OCI-M2 (cell line): ENCODE data around the gene POTEG.
"Not testable (repeated sequence)": the region's sequence is repeated elsewhere in the genome, so short reads cannot be mapped to it uniquely, and the experiment has no call there.

Experiments
- DNase-seq: peaks from one replicate; lab custom pipeline; 2025; ENCODE audit not compliant: unreplicated experiment; lab: John Stamatoyannopoulos, UW

POTEG gene

GRCh38 chr14:19374451-19374903 is 59.7 kb downstream of the POTEG start:
- DNase-seq = not testable (repeated sequence)

- DNase-seq = not testable (repeated sequence)
Observed at GRCh38 chr14:19372813-19373500, 61.2 kb downstream of the POTEG start.

DNA sequence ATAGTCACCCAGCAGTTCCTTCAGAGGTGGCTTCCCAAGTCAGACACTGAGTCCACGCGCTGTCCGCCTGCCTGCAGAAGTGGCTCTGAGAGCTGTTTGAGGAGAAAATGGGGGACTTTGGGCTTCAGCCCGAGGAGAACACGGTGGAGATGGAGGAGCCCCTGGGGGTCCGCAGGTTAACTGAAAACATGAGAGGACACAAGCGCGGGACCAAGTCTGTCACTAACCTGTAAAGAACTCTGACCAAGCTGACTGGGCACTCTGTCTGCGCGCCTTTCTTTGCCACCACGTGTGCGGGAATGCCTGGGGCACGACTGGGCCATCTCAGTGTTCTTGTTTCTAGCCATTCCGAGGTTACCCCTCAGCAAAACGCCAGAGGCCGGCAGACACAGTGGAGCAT is 62.4 kb downstream of the POTEG start:
- not testable (repeated sequence) for DNase-seq

GRCh38 chr14:19362803-19363202 is 71.3 kb downstream of the POTEG start:
- not testable (repeated sequence) for DNase-seq

DNA sequence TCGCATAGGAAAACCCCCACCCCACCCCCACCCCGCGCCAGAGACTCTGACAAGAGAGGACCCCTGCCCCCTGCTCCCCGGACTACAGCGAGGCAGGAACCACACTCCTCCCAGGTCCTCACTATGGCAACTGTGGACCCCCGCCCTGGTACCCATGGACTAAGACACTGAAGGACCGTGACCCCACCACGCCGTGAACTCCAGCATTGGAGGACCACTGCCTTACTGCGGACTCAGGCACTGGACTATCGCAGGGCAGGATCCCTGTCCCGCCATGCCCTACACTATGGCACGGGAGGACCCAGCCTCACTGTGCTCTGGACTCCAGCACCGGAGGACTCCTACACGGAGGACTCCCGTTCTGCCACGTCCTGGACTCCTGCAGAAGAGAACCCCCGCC is 71.8 kb downstream of the POTEG start:
- DNase-seq = not testable (repeated sequence)

GRCh38 chr14:19361636-19362253 is 72.4 kb downstream of the POTEG start:
- not testable (repeated sequence) for DNase-seq

- DNase-seq = not testable (repeated sequence)
Observed at GRCh38 chr14:19360937-19361635, 73.1 kb downstream of the POTEG start.
